ENCODE results near the gene SYT17. TPM values are rescaled to one million over a fixed set of nuclear protein-coding genes. Genes with fewer than 3 reads are reported as not detected.

The SYT17 gene
- total and polyA plus RNA-seq, 3 donors from 2014 or later, result 0.75 to 3.7 (median 3.1) TPM

DNA sequence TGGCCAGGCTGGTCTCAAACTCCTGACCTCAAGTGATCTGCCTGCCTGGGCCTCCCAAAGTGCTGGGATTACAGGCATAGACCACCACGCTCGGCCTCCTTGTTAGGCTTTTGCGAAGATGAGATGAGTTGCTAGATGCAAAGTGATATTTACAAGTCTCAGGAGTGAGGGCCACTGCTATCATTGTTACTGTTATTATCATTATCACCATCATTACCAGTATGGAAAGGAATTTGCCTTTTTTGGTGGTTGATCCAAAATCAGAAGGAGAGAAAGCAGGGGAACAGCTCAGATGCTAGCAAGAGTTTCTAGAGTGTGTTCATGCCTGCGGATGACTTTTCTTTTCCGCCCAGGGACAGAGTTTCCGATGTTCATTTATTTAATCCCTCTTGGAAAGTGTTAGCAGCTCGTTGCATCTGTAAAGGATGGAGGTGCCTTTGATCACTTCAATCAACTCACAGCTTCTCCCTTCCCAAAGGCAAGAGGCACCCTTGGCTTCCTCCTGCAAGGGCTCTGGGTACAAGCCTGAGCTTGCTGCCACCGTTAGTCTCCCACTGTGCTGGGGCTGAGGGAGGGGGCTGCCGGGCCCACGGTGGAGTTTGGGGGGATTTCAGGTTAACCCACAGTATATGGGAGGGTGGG, 32.7 kb upstream of the SYT17 start:
- Histone ChIP-seq H3K4me3 (no peak overlapping the region), H3K9me3 (no peaks in the 10 kb centered on the region), H3K27me3 (no peaks in the 10 kb centered on the region), H3K4me1 (no peaks in the 10 kb centered on the region), H3K27ac (no peak overlapping the region), H3K36me3 (ENCODE audit: low read depth, missing control alignments) (no peaks in the 10 kb centered on the region)
- 79 to 82% methylated on average over 10 of the region's 10 CpGs for WGBS, 2 donors
- DNase-seq, result no peak
- TF ChIP-seq POLR2A (IDR thresholded peaks at IDR 0.05) (no peak), CTCF (IDR thresholded peaks at IDR 0.05) (no peak)
- intact Hi-C loops (cut with DNase I; ENCODE audit: low total_unique reads), result no loop called here

- 58 to 83% methylated on average over 6 of the region's 7 CpGs for WGBS, 2 donors
- DNase-seq, result no peak
- no peaks in the 10 kb centered on the region for H3K9me3 ChIP-seq
- no peaks in the 10 kb centered on the region for H3K36me3 ChIP-seq (ENCODE audit: low read depth, missing control alignments)
- no peaks in the 10 kb centered on the region for H3K4me1 ChIP-seq
- no peak overlapping the region for H3K4me3 ChIP-seq
- no peak overlapping the region for H3K27ac ChIP-seq
- TF ChIP-seq CTCF (IDR thresholded peaks at IDR 0.05) (no peak), POLR2A (IDR thresholded peaks at IDR 0.05) (no peak)
- no peaks in the 10 kb centered on the region for H3K27me3 ChIP-seq
- intact Hi-C loops (cut with DNase I; ENCODE audit: low total_unique reads), result no loop called here
Measured at GRCh38 chr16:19135896-19136438, 32.1 kb upstream of the SYT17 start.

DNA sequence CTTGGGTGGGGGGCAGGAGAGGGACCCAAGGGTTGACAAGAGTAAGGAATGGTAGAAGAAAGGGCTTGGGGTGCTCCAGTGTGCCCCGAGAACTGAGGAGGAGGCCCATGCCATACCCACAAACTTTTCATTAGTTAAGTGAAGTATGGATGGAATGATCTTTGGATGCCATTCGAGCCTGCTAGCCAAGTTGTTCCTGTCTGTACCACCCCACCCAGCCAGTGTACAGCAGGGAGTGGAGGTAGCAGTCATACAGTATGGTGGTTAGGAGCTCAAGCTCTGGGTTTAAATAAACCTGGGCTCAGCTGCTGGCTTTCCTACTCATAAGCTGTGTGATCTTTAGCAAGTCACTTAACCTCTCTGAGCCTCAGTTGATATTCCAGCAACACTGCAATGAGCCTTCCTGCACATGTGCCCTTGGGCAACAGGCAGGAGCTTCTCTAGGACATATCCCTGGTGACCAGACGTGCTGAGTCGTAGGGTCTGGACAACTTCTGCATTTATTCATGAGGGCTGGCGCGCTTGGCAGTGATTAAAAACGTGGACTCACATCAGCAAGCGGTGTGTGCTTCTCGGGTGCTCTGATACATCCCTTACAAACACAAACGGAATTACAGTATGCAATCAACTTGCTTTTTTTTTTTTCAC, 31.4 kb upstream of the SYT17 start:
- Histone ChIP-seq H3K36me3 (ENCODE audit: low read depth, missing control alignments) (no peaks in the 10 kb centered on the region), H3K9me3 (no peaks in the 10 kb centered on the region), H3K4me3 (no peak overlapping the region), H3K4me1 (no peaks in the 10 kb centered on the region), H3K27me3 (no peaks in the 10 kb centered on the region), H3K27ac (no peak overlapping the region)
- no peak for DNase-seq
- TF ChIP-seq POLR2A (IDR thresholded peaks at IDR 0.05), result no peak
- no peak for TF ChIP-seq CTCF (IDR thresholded peaks at IDR 0.05)
- WGBS, 2 donors, result 65 to 74% methylated on average over 10 of the region's 10 CpGs
- intact Hi-C loops (cut with DNase I; ENCODE audit: low total_unique reads), result no loop called here

DNA sequence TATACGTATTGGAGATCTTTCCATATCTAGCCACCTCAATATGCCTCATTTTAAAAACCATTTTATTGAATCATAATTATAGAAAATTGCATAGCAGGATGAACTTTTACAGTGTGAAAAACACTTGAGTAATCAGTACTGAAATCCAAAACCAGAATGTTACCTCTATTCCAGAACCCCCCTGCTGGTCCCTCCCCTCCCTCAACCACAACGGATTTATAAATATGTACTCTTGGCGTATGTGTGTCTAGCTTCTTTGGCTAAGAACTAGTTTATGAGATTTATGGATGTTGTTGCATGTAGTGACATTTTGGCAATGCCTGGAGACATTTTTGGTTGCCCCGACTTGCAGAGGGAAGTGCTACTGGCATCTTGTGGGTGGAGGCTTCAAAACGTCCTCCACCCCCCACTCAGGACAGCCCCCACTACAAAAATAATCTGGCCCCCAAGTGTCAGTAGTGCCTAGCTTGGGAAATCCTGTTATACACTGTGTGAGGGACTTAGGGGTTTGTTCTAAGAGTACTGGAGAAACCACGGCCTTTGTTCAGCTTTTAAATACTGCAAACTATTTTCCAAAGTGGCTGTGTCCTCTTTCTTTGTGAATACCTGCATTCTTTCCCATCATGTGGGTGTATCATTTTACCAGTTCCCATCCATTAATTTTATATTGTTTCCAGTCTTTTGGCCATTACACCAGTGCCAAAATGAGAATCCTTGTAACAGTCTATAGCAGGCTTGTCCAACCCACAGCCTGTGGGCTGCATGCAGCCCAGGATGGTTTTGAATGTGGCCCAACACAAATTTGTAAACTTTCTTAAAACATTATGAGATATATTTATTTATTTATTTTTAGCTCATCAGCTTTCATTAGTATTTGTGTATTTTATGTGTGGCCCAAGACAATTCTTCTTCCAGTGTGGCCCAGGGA, 30.6 kb upstream of the SYT17 start:
- Histone ChIP-seq H3K27me3 (no peaks in the 10 kb centered on the region), H3K4me1 (no peaks in the 10 kb centered on the region), H3K4me3 (no peak overlapping the region), H3K27ac (no peak overlapping the region), H3K36me3 (ENCODE audit: low read depth, missing control alignments) (no peaks in the 10 kb centered on the region), H3K9me3 (no peaks in the 10 kb centered on the region)
- WGBS, 2 donors, result 51 to 65% methylated on average over 6 of the region's 6 CpGs
- no peak for DNase-seq
- intact Hi-C loops (cut with DNase I; ENCODE audit: low total_unique reads), result no loop called here
- TF ChIP-seq POLR2A (IDR thresholded peaks at IDR 0.05), result no peak
- no peak for TF ChIP-seq CTCF (IDR thresholded peaks at IDR 0.05)

Data from testis (tissue), 3 donors.